ENCODE results near the gene LAMB1.

LAMB1 gene

GRCh38 chr7:107968449-107968848, 34.5 kb downstream of the LAMB1 start:
- no peak overlapping the region for H3K27ac ChIP-seq (ENCODE audit: low read depth, low read length, poor library complexity, severe bottlenecking)

GRCh38 chr7:107967420-107967819, 35.5 kb downstream of the LAMB1 start:
- H3F3A ChIP-seq (ENCODE audit: insufficient read depth, low read length), result no peaks in the 10 kb centered on the region
- H3K36me3 ChIP-seq (ENCODE audit: insufficient read depth, low read length), result no peaks in the 10 kb centered on the region
- H3K79me2 ChIP-seq (ENCODE audit: insufficient read depth, low read length), result no peaks in the 10 kb centered on the region
- H3K4me2 ChIP-seq (ENCODE audit: low read length), result no peak overlapping the region
- no peaks in the 10 kb centered on the region for H4K20me1 ChIP-seq (ENCODE audit: insufficient read depth, low read length)
- no peak overlapping the region for H2AFZ ChIP-seq (ENCODE audit: low read length)
- no peak overlapping the region for H3K27ac ChIP-seq (ENCODE audit: low read depth, low read length, poor library complexity, severe bottlenecking)
- no peaks in the 10 kb centered on the region for H3K4me1 ChIP-seq (ENCODE audit: insufficient read depth, low read length, severe bottlenecking)
- H3K27me3 ChIP-seq (ENCODE audit: insufficient read depth, low read length), result 0 out of 2 replicates have a peak, but pooled peaks cover 3% of the 10 kb centered on the region
- no peak overlapping the region for H3K9ac ChIP-seq (ENCODE audit: low read length)
- TF ChIP-seq EZH2 (IDR thresholded peaks at IDR 0.05; ENCODE audit: borderline replicate concordance, low read length), result no peak
- TF ChIP-seq, protein P1, sequence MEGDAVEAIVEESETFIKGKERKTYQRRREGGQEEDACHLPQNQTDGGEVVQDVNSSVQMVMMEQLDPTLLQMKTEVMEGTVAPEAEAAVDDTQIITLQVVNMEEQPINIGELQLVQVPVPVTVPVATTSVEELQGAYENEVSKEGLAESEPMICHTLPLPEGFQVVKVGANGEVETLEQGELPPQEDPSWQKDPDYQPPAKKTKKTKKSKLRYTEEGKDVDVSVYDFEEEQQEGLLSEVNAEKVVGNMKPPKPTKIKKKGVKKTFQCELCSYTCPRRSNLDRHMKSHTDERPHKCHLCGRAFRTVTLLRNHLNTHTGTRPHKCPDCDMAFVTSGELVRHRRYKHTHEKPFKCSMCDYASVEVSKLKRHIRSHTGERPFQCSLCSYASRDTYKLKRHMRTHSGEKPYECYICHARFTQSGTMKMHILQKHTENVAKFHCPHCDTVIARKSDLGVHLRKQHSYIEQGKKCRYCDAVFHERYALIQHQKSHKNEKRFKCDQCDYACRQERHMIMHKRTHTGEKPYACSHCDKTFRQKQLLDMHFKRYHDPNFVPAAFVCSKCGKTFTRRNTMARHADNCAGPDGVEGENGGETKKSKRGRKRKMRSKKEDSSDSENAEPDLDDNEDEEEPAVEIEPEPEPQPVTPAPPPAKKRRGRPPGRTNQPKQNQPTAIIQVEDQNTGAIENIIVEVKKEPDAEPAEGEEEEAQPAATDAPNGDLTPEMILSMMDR (IDR thresholded peaks at IDR 0.05; ENCODE audit: low read length), result no peak
- no peaks in the 10 kb centered on the region for H3K9me3 ChIP-seq (ENCODE audit: low read length)
- no peaks in the 10 kb centered on the region for H3K9me2 ChIP-seq (ENCODE audit: low read depth, low read length)
- no peak overlapping the region for H3K4me3 ChIP-seq (ENCODE audit: low read depth, low read length, poor library complexity, severe bottlenecking)

More at GRCh38 chr7:107968449-107968848, 34.5 kb downstream of the LAMB1 start:
- Histone ChIP-seq H3K9ac (ENCODE audit: low read length) (no peak overlapping the region), H3K27me3 (ENCODE audit: insufficient read depth, low read length) (0 out of 2 replicates have a peak, but pooled peaks cover 3% of the 10 kb centered on the region), H3K36me3 (ENCODE audit: insufficient read depth, low read length) (no peaks in the 10 kb centered on the region), H3K4me1 (ENCODE audit: insufficient read depth, low read length, severe bottlenecking) (no peaks in the 10 kb centered on the region), H4K20me1 (ENCODE audit: insufficient read depth, low read length) (no peaks in the 10 kb centered on the region), H3F3A (ENCODE audit: insufficient read depth, low read length) (no peaks in the 10 kb centered on the region), H3K9me3 (ENCODE audit: low read length) (no peaks in the 10 kb centered on the region), H3K79me2 (ENCODE audit: insufficient read depth, low read length) (no peaks in the 10 kb centered on the region), H2AFZ (ENCODE audit: low read length) (no peak overlapping the region), H3K4me3 (ENCODE audit: low read depth, low read length, poor library complexity, severe bottlenecking) (no peak overlapping the region), H3K9me2 (ENCODE audit: low read depth, low read length) (no peaks in the 10 kb centered on the region), H3K4me2 (ENCODE audit: low read length) (no peak overlapping the region)
- no peak for TF ChIP-seq EZH2 (IDR thresholded peaks at IDR 0.05; ENCODE audit: borderline replicate concordance, low read length)
- TF ChIP-seq, protein P1 (IDR thresholded peaks at IDR 0.05; ENCODE audit: low read length), result no peak

- Histone ChIP-seq H3K9me2 (ENCODE audit: low read depth, low read length) (no peaks in the 10 kb centered on the region), H3K4me3 (ENCODE audit: low read depth, low read length, poor library complexity, severe bottlenecking) (no peak overlapping the region), H3K9ac (ENCODE audit: low read length) (no peak overlapping the region), H3K4me2 (ENCODE audit: low read length) (no peak overlapping the region), H3F3A (ENCODE audit: insufficient read depth, low read length) (no peaks in the 10 kb centered on the region), H2AFZ (ENCODE audit: low read length) (no peak overlapping the region), H3K9me3 (ENCODE audit: low read length) (no peaks in the 10 kb centered on the region), H3K27ac (ENCODE audit: low read depth, low read length, poor library complexity, severe bottlenecking) (no peak overlapping the region), H3K27me3 (ENCODE audit: insufficient read depth, low read length) (no peaks in the 10 kb centered on the region), H4K20me1 (ENCODE audit: insufficient read depth, low read length) (no peaks in the 10 kb centered on the region), H3K4me1 (ENCODE audit: insufficient read depth, low read length, severe bottlenecking) (no peaks in the 10 kb centered on the region), H3K79me2 (ENCODE audit: insufficient read depth, low read length) (no peaks in the 10 kb centered on the region), H3K36me3 (ENCODE audit: insufficient read depth, low read length) (no peaks in the 10 kb centered on the region)
- TF ChIP-seq, protein P1 (IDR thresholded peaks at IDR 0.05; ENCODE audit: low read length), result no peak
- TF ChIP-seq EZH2 (IDR thresholded peaks at IDR 0.05; ENCODE audit: borderline replicate concordance, low read length), result no peak
Measured at GRCh38 chr7:107966711-107967110, 36.2 kb downstream of the LAMB1 start.
